ENCODE results near the gene C3orf38. TPM values are rescaled to one million over a fixed set of nuclear protein-coding genes. Genes with fewer than 3 reads are reported as not detected.

The C3orf38 gene
- total and polyA plus RNA-seq, 9 of the 15 experiments (the other 6 are each of a cell fraction or from before 2014, with no cell fraction given) = 8.7 to 22.1 (median 16.2) TPM

DNA sequence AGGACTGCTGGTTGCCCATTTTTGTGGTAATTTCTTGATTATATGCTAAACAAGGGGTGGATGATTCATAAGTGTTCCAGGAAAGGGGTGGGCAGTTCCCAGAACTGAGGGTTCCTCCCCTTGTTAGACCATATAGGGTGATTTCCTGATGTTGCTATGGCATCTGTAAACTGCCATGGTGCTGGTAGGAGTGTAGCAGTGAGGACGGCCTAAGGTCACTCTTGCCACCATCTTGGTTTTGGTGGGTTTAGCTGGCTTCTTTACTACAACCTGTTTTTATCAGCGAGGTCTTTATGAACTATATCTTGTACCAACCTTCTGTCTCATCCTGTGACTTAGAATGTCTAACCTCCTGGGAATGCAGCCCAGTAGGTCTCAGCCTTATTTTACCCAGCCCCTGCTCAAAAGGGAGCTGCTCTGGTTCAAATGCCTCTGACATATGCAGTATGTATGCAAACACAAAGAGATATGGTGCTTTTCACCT, 46.2 kb downstream of the C3orf38 start (continued):
- TF ChIP-seq ZNF324 (CRISPR knock-in tag; IDR thresholded peaks at IDR 0.05) (no peak), YY1 (IDR thresholded peaks at IDR 0.05; ENCODE audit: borderline replicate concordance in 1 of 3, control insufficient read depth in 1 of 3, extremely low read depth in 1 of 3, insufficient read depth in 3 of 3, insufficient read length in 1 of 3, insufficient replicate concordance in 2 of 3, low read depth in 1 of 3, low read length in 2 of 3) (peak in 2 of 3 experiments; percentile 34 to 89), ZNF766 (CRISPR knock-in tag; conservative IDR thresholded peaks at IDR 0.05) (peak; percentile 52; the same call in 1 of the 2 replicates), EHMT2 (IDR thresholded peaks at IDR 0.05) (peak; percentile 80; the same call in 1 of the 2 replicates), FOXJ2 (tag; IDR thresholded peaks at IDR 0.05) (peak; percentile 56; the same call in 1 of the 2 replicates), NFIX (CRISPR knock-in tag; IDR thresholded peaks at IDR 0.05; ENCODE audit: low read depth) (no peak), ARID3B (CRISPR knock-in tag; IDR thresholded peaks at IDR 0.05; ENCODE audit: borderline replicate concordance) (no peak), ZBTB9 (CRISPR knock-in tag; IDR thresholded peaks at IDR 0.05) (peak; percentile 53; the same call in 1 of the 2 replicates), NR2C2 (CRISPR knock-in tag; IDR thresholded peaks at IDR 0.05) (no peak), NR2C2 (tag; IDR thresholded peaks at IDR 0.05) (peak; percentile 65), NFRKB (IDR thresholded peaks at IDR 0.05; ENCODE audit: low read depth) (peak; percentile 79; the same call in 1 of the 2 replicates), ZMIZ1 (IDR thresholded peaks at IDR 0.05; ENCODE audit: low read depth in 2 of 2, low read length in 2 of 2) (no peak), BACH1 (tag; IDR thresholded peaks at IDR 0.05) (peak; percentile 62; the same call in 1 of the 2 replicates), DIDO1 (tag; IDR thresholded peaks at IDR 0.05; ENCODE audit: low read depth) (0 out of 2 replicates have a peak, but pooled peaks have one; percentile 28)
- TF ChIP-seq, protein P1, sequence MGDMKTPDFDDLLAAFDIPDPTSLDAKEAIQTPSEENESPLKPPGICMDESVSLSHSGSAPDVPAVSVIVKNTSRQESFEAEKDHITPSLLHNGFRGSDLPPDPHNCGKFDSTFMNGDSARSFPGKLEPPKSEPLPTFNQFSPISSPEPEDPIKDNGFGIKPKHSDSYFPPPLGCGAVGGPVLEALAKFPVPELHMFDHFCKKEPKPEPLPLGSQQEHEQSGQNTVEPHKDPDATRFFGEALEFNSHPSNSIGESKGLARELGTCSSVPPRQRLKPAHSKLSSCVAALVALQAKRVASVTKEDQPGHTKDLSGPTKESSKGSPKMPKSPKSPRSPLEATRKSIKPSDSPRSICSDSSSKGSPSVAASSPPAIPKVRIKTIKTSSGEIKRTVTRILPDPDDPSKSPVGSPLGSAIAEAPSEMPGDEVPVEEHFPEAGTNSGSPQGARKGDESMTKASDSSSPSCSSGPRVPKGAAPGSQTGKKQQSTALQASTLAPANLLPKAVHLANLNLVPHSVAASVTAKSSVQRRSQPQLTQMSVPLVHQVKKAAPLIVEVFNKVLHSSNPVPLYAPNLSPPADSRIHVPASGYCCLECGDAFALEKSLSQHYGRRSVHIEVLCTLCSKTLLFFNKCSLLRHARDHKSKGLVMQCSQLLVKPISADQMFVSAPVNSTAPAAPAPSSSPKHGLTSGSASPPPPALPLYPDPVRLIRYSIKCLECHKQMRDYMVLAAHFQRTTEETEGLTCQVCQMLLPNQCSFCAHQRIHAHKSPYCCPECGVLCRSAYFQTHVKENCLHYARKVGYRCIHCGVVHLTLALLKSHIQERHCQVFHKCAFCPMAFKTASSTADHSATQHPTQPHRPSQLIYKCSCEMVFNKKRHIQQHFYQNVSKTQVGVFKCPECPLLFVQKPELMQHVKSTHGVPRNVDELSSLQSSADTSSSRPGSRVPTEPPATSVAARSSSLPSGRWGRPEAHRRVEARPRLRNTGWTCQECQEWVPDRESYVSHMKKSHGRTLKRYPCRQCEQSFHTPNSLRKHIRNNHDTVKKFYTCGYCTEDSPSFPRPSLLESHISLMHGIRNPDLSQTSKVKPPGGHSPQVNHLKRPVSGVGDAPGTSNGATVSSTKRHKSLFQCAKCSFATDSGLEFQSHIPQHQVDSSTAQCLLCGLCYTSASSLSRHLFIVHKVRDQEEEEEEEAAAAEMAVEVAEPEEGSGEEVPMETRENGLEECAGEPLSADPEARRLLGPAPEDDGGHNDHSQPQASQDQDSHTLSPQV (IDR thresholded peaks at IDR 0.05) = peak; percentile 76
